ENCODE measurements around the gene GPHN.
"Not testable (repeated sequence)": the region's sequence is repeated elsewhere in the genome, so short reads cannot be mapped to it uniquely, and the experiment has no call there.

GPHN gene

DNA sequence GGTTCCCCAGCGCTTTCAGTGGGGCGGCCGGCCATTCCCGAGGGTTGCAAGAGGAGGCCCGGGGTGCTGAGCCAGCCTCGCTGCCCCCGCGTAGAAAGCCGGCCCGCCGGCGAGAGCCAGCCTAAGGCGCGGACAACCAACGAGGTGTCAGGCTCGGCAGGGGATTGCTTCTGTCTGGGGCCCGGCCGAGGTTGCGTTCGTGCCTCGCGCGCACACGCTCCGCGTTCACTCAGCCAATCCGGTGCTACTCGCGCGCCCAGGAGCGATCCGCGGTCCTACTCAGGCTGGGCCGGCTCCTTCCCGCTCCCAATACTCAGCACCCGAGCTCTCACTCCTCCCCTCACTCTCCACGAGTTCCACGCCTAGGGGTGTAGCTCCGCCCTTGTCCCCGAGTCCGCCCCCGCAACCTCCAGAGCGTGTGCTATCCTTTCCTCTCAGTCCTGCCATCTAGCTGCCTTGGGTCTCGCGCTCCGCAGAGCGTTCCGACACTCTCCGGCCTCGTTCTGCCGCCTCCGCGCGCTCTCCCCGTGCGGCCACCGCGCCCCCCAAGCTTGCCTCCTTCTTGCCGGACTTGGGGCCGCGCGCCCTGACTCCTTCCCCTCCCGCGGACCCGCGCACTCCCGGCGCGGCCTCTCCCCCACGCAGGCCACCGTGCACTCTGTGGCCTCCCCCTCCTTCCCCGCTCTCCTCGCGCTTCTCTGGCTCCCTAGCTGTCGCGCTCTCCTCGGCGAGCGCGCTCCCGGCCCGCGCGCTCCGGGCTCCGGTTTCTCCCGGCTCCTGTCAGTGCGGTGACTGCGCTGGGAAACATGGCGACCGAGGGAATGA, at the start of gene GPHN:
Gene GPHN (plus strand): TSS at position 426 of the 825 bp plus-strand sequence.
- DNase-seq: peak; percentile 97

GRCh38 chr14:66459603-66460002, 48.3 kb upstream of the GPHN start:
- DNase-seq: no peak

DNA sequence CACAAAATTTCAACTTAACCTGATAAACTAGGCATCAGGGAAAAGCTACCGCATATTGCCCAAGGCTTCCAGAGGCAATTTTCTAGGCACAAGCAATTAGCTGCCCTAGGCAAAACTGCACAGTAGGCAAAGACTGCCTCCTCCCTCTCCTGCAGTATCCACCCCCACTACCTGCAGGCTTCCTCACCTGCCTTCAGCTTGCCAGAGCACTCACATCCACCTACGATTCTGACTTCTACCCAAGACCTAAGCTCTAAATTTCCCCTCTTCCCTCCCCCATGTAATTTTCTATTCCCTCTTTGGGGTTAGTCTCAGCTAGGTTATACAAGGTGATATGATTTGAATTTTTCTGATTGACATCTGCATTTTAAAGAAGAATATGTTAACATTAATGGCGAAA, 43.7 kb upstream of the GPHN start:
- no peak for DNase-seq

GRCh38 chr14:66468778-66469367, 39.1 kb upstream of the GPHN start:
- no peak for DNase-seq

DNA sequence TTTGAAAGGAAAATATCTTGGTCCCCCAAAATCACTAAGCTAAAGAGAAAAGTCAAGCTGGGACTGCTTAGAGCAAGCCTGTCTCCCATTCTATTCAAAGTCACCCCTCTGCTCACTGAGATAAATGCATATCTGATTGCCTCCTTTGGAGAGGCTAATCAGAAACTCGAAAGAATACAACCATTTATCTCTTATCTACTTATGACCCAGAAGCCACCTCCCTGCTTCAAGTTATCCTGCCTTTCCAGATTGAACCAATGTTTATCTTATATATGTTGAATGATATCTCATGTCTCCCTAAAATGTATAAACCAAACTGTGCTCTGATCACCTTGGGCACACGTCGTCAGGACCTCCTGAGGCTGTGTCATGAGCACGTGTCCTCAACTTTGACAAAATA, 36.4 kb upstream of the GPHN start:
- no peak for DNase-seq

DNA sequence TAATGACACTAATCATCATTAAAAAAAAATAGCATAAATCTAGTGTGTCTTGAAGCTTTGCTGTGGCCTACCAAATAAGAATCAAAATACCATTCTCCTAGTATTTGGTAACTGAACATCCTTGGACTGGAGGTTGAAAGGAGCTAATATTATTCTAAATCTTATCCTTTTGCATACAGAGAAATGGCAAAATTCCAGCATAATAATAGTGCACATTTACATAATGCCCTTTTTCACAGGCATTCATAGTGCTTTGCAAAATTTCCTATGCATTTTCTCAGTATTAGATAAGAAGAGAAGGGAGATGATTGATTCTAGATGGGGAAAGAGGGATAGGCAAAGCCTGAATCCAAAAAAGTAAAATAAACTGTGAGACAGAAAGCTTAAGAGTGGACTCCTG, 35.7 kb upstream of the GPHN start:
- no peak for DNase-seq

GRCh38 chr14:66473223-66473622, 34.7 kb upstream of the GPHN start:
- no peak for DNase-seq

DNA sequence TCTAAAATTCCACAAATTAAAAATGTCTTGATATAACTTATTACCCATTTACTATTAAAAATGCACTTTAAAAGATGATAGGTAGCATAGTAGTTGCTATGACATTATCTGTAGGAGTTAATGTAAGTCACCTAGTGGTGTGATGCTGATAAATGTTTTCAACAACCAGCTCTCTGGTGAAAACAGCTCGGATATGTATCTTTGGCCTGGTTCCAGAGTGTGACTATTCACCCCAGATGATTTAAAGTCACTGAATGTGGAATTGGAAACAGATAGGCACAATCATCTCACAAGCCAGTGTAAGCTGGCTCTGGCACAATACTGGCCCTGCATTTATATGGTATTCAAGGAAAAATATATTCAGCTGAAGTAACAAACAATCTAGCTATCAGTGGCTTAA, 31.0 kb upstream of the GPHN start:
- no peak for DNase-seq

DNA sequence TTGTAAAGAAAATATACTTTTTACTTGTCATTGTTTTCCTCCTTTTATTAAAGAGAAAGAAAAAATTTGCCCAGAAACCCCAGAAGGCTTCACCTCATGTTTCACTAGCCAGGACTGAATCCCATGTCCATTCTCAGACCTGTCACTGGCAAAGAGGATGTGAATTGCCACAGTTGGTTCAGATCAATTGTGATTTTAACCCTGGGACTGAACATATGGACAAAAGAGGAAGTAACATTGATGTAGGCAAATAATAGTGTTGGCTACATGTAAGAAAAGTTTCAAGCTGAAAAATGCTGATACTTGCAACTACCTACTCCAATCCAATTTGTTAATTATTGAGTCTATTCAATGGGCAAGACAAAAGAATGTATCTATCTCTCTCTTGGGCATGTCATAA, 30.4 kb upstream of the GPHN start:
- no peak for DNase-seq

DNA sequence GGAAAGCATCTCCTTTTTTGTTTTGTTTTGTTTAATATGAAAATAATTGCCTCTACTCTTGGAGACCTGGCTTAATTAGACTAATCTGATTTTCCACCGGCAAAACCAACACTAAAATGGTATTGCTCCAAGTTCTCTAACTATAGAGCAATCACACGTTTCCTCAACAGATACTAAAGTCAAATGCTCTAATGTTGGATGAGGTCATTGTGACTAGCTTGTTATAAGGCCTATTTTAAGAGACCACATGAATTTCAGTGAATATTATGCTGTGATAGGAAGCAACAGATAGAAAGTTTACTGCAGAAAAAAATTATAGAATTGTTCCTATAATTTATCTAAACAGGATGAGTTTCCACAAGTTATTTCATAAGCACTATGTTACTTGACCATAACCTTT, 25.1 kb upstream of the GPHN start:
- DNase-seq: no peak

DNA sequence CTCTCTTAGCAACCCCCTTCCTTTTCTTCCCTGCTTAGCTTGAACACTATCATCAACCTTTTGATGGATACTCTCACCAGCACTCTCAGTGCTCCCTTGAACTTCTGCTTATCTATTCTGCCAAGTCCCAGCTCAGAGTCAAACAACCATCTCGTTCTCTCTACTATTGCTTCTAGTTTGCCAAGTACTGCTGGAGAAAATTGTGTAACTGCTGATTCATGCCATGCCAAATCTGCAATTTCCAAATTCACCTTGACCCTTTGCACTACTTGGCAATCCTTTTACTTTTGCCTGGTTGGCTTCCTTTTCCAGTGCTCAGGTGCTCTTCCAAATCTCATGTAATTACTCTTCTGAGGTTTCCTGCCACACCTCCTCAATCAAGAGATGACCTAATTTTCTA, 24.6 kb upstream of the GPHN start:
- peak; percentile 50 for DNase-seq

- no peak for DNase-seq
These were observed 22.9 kb upstream of the GPHN start for GRCh38 chr14:66485029-66485428.

DNA sequence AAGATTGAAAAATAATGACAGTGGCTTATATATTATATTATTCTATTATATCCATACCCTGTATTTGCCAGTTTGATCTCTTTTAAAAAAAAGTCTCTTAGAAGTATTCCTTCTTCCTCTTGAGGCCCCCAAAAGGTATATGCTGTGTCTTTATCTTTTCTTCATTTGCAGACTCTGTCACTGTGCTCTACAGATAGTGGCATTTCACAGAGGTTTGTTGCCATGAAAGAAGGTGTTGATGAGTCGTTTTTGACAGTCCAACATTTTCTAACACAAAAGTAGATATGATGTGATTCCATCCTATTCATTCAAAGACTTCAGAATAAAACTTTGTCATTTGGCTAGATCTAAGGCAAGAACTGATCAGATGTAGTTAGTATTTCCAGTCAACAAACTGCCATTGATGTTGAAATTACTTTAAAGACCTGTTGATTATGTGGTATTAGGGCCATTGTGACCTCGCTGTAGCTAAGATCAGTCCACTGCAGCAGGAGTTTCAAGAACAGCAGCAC, 22.0 kb upstream of the GPHN start, which contains the start of gene CCDC196:
Gene CCDC196 (plus strand): TSS at position 462 of the 512 bp plus-strand sequence. CDS start 132 bp downstream, outside the sequence.
- no peak for DNase-seq

DNA sequence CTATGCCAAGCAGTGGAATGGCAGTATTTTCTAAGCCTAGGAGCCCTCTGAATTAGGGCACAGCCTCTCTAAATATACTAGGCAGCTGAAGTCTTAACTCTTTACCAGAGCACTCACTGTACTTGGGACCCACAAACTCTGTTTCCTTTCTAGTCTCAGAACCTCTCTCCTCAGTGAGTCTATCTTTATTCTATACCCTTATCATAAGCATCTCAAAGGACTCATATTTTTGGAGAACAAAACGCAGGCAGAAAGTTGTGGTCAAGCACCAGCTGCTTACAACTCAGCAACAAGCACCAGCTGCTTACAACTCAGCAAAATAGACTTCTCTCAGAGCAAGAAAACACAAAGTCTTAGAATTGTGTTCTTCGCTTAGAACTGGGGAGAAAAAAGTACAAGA, 20.8 kb upstream of the GPHN start:
- DNase-seq: no peak

GRCh38 chr14:66490143-66491111, 17.5 kb upstream of the GPHN start:
- DNase-seq: no peak

GRCh38 chr14:66493750-66494149, 14.2 kb upstream of the GPHN start:
- DNase-seq: no peak

DNA sequence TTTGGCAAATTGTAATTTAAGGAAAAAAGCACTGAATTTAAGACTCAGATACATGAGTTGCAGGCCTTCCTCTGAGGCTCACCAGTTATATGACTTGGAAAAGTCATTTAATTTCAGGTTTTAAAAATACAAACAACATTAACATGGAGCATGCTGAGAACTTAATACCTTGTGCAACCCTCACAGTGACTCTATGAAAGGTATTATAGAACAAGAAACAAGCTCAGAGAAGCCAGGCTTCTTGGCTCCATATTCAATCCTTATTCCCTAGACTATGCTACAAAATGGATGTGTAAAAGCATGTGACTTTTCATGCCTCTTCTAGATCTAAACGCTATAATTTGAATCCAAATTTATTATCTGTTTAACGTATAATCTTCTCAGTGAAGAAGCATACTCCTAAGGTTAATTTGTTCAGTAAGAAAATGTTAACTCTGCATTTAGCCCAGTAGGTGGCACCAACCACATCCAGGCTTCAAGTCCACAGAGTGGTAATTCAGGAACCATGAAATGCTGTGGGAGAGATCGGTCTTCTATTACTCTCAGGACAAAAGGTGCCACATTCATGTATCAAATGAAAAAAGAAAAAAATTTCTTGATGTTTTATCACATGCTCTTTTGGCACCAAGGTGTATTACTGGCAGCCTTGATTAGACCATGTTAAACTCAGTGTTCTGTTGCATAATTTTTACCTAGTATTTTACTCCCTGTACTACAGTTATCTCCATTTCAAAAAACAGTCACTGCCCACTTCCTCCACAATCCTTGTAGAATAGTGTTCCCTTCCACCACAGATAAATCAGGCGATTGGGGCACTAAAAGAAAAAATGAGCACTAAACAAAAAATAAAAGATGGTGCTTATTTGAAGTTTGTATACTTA, 12.5 kb upstream of the GPHN start:
- DNase-seq: peak; percentile 48

- DNase-seq: no peak
These were observed 11.6 kb upstream of the GPHN start for GRCh38 chr14:66496188-66496807.

DNA sequence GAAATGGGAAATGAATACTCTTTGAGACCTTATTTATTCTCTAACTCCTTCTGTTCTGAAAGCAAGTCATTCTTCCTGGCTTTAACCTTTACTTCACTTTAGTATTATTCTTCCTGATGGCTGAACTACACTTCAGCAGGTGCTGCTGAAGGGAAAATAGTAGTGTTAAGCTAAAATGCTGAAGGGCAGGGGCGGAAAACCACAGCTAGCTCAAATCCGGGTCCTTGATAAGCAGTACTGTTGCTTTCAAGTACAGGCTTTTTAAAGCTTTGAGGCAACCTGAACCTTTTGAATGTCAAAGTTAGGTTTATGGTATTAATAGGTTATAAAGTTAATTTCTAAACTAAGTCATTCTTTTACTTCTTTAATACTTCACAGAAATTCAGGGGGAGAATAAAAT, 11.0 kb upstream of the GPHN start:
- DNase-seq: no peak

GRCh38 chr14:66498311-66498710, 9.6 kb upstream of the GPHN start:
- DNase-seq: no peak

GRCh38 chr14:66501592-66501991, 6.4 kb upstream of the GPHN start:
- DNase-seq: no peak

- not testable (repeated sequence) for DNase-seq
These were observed 5.1 kb upstream of the GPHN start for GRCh38 chr14:66502836-66503235.

All from DMS79 (cell line).